GM12892 (cell line): Measurements from ENCODE around the gene KIAA1671.
"Not testable (repeated sequence)": the region's sequence is repeated elsewhere in the genome, so short reads cannot be mapped to it uniquely, and the experiment has no call there.

ENCODE experiments used
- POLR2A ChIP-seq: IDR thresholded peaks from 2 replicates; pipeline ENCODE4 v1.6.1; 2011; ENCODE audit warnings: low read depth, low read length, control low read depth
- POLR2AphosphoS5 ChIP-seq: IDR thresholded peaks from 2 replicates; pipeline ENCODE4 v1.6.1; 2011; ENCODE audit warnings: low read depth, low read length, control low read depth

DNA sequence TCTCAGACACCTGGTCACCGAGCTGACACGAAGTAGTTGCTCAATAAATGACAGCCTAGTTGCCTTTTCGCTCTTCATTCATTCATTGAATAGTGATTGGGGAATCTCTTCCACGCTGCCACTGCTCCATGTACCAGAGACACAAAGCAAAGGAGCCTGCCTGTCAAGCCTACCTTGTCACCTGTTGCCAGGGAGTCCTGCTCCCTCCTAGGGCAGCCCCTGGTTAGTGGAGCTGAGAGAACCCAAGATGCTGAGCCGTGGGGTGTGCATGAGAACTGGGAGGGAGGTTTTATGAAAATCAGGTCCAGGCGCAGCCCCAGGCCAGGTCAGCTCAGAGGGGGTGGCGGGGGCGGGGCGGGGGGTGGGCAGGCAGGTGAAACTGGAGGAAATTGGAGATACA lies 285.5 kb downstream of the KIAA1671 start:
- not testable (repeated sequence) for TF ChIP-seq POLR2A, POLR2AphosphoS5
